ENCODE data around the gene SGCD. TPM values are rescaled to one million over a fixed set of nuclear protein-coding genes. Genes with fewer than 3 reads are reported as not detected.

SGCD gene
- polyA plus RNA-seq, 4 donors = 0.22 to 7.5 (median 0.62) TPM

- Histone ChIP-seq H3K27ac (ENCODE audit: low read depth in 1 of 3, low read length in 2 of 3) (no peak overlapping the region), H3K9me3 (ENCODE audit: control insufficient read depth in 2 of 2, insufficient read depth in 1 of 2, low read depth in 1 of 2, low read length in 1 of 2) (no peaks in the 10 kb centered on the region), H3K4me3 (ENCODE audit: low read depth in 1 of 3, low read length in 3 of 3) (no peak overlapping the region), H3K27me3 (ENCODE audit: control insufficient read depth in 3 of 3, insufficient read depth in 3 of 3, low read length in 3 of 3) (no peaks in the 10 kb centered on the region), H3K4me1 (ENCODE audit: control insufficient read depth in 3 of 3, insufficient read depth in 2 of 3, low read depth in 1 of 3, low read length in 2 of 3) (no peaks in the 10 kb centered on the region), H3K36me3 (ENCODE audit: control insufficient read depth in 3 of 3, insufficient read depth in 2 of 3, low read depth in 1 of 3, low read length in 3 of 3) (no peaks in the 10 kb centered on the region)
- DNase-seq (no peak), FAIRE-seq (no peak)
- WGBS, 3 donors = 76 to 83% (median 80%) methylated on average over 1 of the region's 1 CpG
Observed at GRCh38 chr5:156419661-156420060, 92.7 kb downstream of the SGCD start.

- H3K4me3 ChIP-seq (ENCODE audit: low read depth in 1 of 3, low read length in 3 of 3) = no peak overlapping the region
- 13 to 39% (median 13%) methylated on average over 1 of the region's 1 CpG for WGBS, 3 donors
- no peaks in the 10 kb centered on the region for H3K9me3 ChIP-seq (ENCODE audit: control insufficient read depth in 2 of 2, insufficient read depth in 1 of 2, low read depth in 1 of 2, low read length in 1 of 2)
- DNase-seq (no peak), FAIRE-seq (no peak)
- no peaks in the 10 kb centered on the region for H3K4me1 ChIP-seq (ENCODE audit: control insufficient read depth in 3 of 3, insufficient read depth in 2 of 3, low read depth in 1 of 3, low read length in 2 of 3)
- no peak overlapping the region for H3K27ac ChIP-seq (ENCODE audit: low read depth in 1 of 3, low read length in 2 of 3)
- no peaks in the 10 kb centered on the region for H3K36me3 ChIP-seq (ENCODE audit: control insufficient read depth in 3 of 3, insufficient read depth in 2 of 3, low read depth in 1 of 3, low read length in 3 of 3)
- H3K27me3 ChIP-seq (ENCODE audit: control insufficient read depth in 3 of 3, insufficient read depth in 3 of 3, low read length in 3 of 3) = no peaks in the 10 kb centered on the region
Observed at GRCh38 chr5:156420665-156421064, 93.7 kb downstream of the SGCD start.

- no peaks in the 10 kb centered on the region for H3K4me1 ChIP-seq (ENCODE audit: control insufficient read depth in 3 of 3, insufficient read depth in 2 of 3, low read depth in 1 of 3, low read length in 2 of 3)
- DNase-seq (no peak), FAIRE-seq (no peak)
- H3K9me3 ChIP-seq (ENCODE audit: control insufficient read depth in 2 of 2, insufficient read depth in 1 of 2, low read depth in 1 of 2, low read length in 1 of 2) = no peaks in the 10 kb centered on the region
- no peaks in the 10 kb centered on the region for H3K27me3 ChIP-seq (ENCODE audit: control insufficient read depth in 3 of 3, insufficient read depth in 3 of 3, low read length in 3 of 3)
- 48 to 66% (median 59%) methylated on average over 4 of the region's 4 CpGs for WGBS, 3 donors
- H3K36me3 ChIP-seq (ENCODE audit: control insufficient read depth in 3 of 3, insufficient read depth in 2 of 3, low read depth in 1 of 3, low read length in 3 of 3) = no peaks in the 10 kb centered on the region
- H3K4me3 ChIP-seq (ENCODE audit: low read depth in 1 of 3, low read length in 3 of 3) = no peak overlapping the region
- no peak overlapping the region for H3K27ac ChIP-seq (ENCODE audit: low read depth in 1 of 3, low read length in 2 of 3)
Observed at GRCh38 chr5:156421798-156422197, 94.8 kb downstream of the SGCD start.

GRCh38 chr5:156423597-156423996 lies 96.6 kb downstream of the SGCD start:
- WGBS, 3 donors = 56 to 63% (median 61%) methylated on average over 3 of the region's 3 CpGs
- Histone ChIP-seq H3K4me1 (ENCODE audit: control insufficient read depth in 3 of 3, insufficient read depth in 2 of 3, low read depth in 1 of 3, low read length in 2 of 3) (no peaks in the 10 kb centered on the region), H3K27ac (ENCODE audit: low read depth in 1 of 3, low read length in 2 of 3) (no peak overlapping the region), H3K4me3 (ENCODE audit: low read depth in 1 of 3, low read length in 3 of 3) (no peak overlapping the region), H3K27me3 (ENCODE audit: control insufficient read depth in 3 of 3, insufficient read depth in 3 of 3, low read length in 3 of 3) (no peaks in the 10 kb centered on the region), H3K9me3 (ENCODE audit: control insufficient read depth in 2 of 2, insufficient read depth in 1 of 2, low read depth in 1 of 2, low read length in 1 of 2) (no peaks in the 10 kb centered on the region), H3K36me3 (ENCODE audit: control insufficient read depth in 3 of 3, insufficient read depth in 2 of 3, low read depth in 1 of 3, low read length in 3 of 3) (no peaks in the 10 kb centered on the region)
- DNase-seq (no peak), FAIRE-seq (no peak)

- Histone ChIP-seq H3K27ac (ENCODE audit: low read depth in 1 of 3, low read length in 2 of 3) (no peak overlapping the region), H3K4me3 (ENCODE audit: low read depth in 1 of 3, low read length in 3 of 3) (no peak overlapping the region), H3K36me3 (ENCODE audit: control insufficient read depth in 3 of 3, insufficient read depth in 2 of 3, low read depth in 1 of 3, low read length in 3 of 3) (no peaks in the 10 kb centered on the region), H3K27me3 (ENCODE audit: control insufficient read depth in 3 of 3, insufficient read depth in 3 of 3, low read length in 3 of 3) (no peaks in the 10 kb centered on the region), H3K4me1 (ENCODE audit: control insufficient read depth in 3 of 3, insufficient read depth in 2 of 3, low read depth in 1 of 3, low read length in 2 of 3) (no peaks in the 10 kb centered on the region), H3K9me3 (ENCODE audit: control insufficient read depth in 2 of 2, insufficient read depth in 1 of 2, low read depth in 1 of 2, low read length in 1 of 2) (no peaks in the 10 kb centered on the region)
- no peak for DNase-seq
- 82 to 88% (median 88%) methylated on average over 4 of the region's 4 CpGs for WGBS, 3 donors
- no peak for FAIRE-seq
Observed at GRCh38 chr5:156427315-156427714, 100.4 kb downstream of the SGCD start.

GRCh38 chr5:156431956-156432829 lies 105.2 kb downstream of the SGCD start:
- Histone ChIP-seq H3K27me3 (ENCODE audit: control insufficient read depth in 3 of 3, insufficient read depth in 3 of 3, low read length in 3 of 3) (no peaks in the 10 kb centered on the region), H3K9me3 (ENCODE audit: control insufficient read depth in 2 of 2, insufficient read depth in 1 of 2, low read depth in 1 of 2, low read length in 1 of 2) (no peaks in the 10 kb centered on the region), H3K4me3 (ENCODE audit: low read depth in 1 of 3, low read length in 3 of 3) (no peak overlapping the region), H3K4me1 (ENCODE audit: control insufficient read depth in 3 of 3, insufficient read depth in 2 of 3, low read depth in 1 of 3, low read length in 2 of 3) (no peaks in the 10 kb centered on the region), H3K27ac (ENCODE audit: low read depth in 1 of 3, low read length in 2 of 3) (no peak overlapping the region), H3K36me3 (ENCODE audit: control insufficient read depth in 3 of 3, insufficient read depth in 2 of 3, low read depth in 1 of 3, low read length in 3 of 3) (no peaks in the 10 kb centered on the region)
- DNase-seq (no peak), FAIRE-seq (no peak)
- 85 to 92% (median 91%) methylated on average over 9 of the region's 9 CpGs for WGBS, 3 donors

GRCh38 chr5:156432830-156433105 lies 105.8 kb downstream of the SGCD start:
- Histone ChIP-seq H3K9me3 (ENCODE audit: control insufficient read depth in 2 of 2, insufficient read depth in 1 of 2, low read depth in 1 of 2, low read length in 1 of 2) (no peaks in the 10 kb centered on the region), H3K4me1 (ENCODE audit: control insufficient read depth in 3 of 3, insufficient read depth in 2 of 3, low read depth in 1 of 3, low read length in 2 of 3) (no peaks in the 10 kb centered on the region), H3K27me3 (ENCODE audit: control insufficient read depth in 3 of 3, insufficient read depth in 3 of 3, low read length in 3 of 3) (no peaks in the 10 kb centered on the region), H3K36me3 (ENCODE audit: control insufficient read depth in 3 of 3, insufficient read depth in 2 of 3, low read depth in 1 of 3, low read length in 3 of 3) (no peaks in the 10 kb centered on the region), H3K27ac (ENCODE audit: low read depth in 1 of 3, low read length in 2 of 3) (no peak overlapping the region), H3K4me3 (ENCODE audit: low read depth in 1 of 3, low read length in 3 of 3) (no peak overlapping the region)
- FAIRE-seq (no peak), DNase-seq (no peak)
- 53 to 88% (median 80%) methylated on average over 1 of the region's 1 CpG for WGBS, 3 donors

- no peaks in the 10 kb centered on the region for H3K4me1 ChIP-seq (ENCODE audit: control insufficient read depth in 3 of 3, insufficient read depth in 2 of 3, low read depth in 1 of 3, low read length in 2 of 3)
- H3K27me3 ChIP-seq (ENCODE audit: control insufficient read depth in 3 of 3, insufficient read depth in 3 of 3, low read length in 3 of 3) = no peaks in the 10 kb centered on the region
- no peaks in the 10 kb centered on the region for H3K36me3 ChIP-seq (ENCODE audit: control insufficient read depth in 3 of 3, insufficient read depth in 2 of 3, low read depth in 1 of 3, low read length in 3 of 3)
- WGBS, 3 donors = 92 to 98% (median 94%) methylated on average over 5 of the region's 5 CpGs
- no peaks in the 10 kb centered on the region for H3K9me3 ChIP-seq (ENCODE audit: control insufficient read depth in 2 of 2, insufficient read depth in 1 of 2, low read depth in 1 of 2, low read length in 1 of 2)
- FAIRE-seq (no peak), DNase-seq (no peak)
- H3K4me3 ChIP-seq (ENCODE audit: low read depth in 1 of 3, low read length in 3 of 3) = no peak overlapping the region
- H3K27ac ChIP-seq (ENCODE audit: low read depth in 1 of 3, low read length in 2 of 3) = no peak overlapping the region
Observed at GRCh38 chr5:156434471-156434870, 107.5 kb downstream of the SGCD start.

- 90 to 93% (median 90%) methylated on average over 3 of the region's 3 CpGs for WGBS, 3 donors
- DNase-seq = no peak
- Histone ChIP-seq H3K27ac (ENCODE audit: low read depth in 1 of 3, low read length in 2 of 3) (no peak overlapping the region), H3K36me3 (ENCODE audit: control insufficient read depth in 3 of 3, insufficient read depth in 2 of 3, low read depth in 1 of 3, low read length in 3 of 3) (no peaks in the 10 kb centered on the region), H3K4me3 (ENCODE audit: low read depth in 1 of 3, low read length in 3 of 3) (no peak overlapping the region), H3K4me1 (ENCODE audit: control insufficient read depth in 3 of 3, insufficient read depth in 2 of 3, low read depth in 1 of 3, low read length in 2 of 3) (no peaks in the 10 kb centered on the region), H3K9me3 (ENCODE audit: control insufficient read depth in 2 of 2, insufficient read depth in 1 of 2, low read depth in 1 of 2, low read length in 1 of 2) (no peaks in the 10 kb centered on the region), H3K27me3 (ENCODE audit: control insufficient read depth in 3 of 3, insufficient read depth in 3 of 3, low read length in 3 of 3) (no peaks in the 10 kb centered on the region)
- no peak for FAIRE-seq
Observed at GRCh38 chr5:156435101-156435500, 108.1 kb downstream of the SGCD start.
